H1 (cell line): Measurements from ENCODE around the gene TFCP2. TPM values are rescaled to one million over a fixed set of nuclear protein-coding genes. Genes with fewer than 3 reads are reported as not detected.

ENCODE experiments used
- CTCF ChIA-PET: fragments of 300-600 bp; sonication (Branson Sonifier 250); formaldehyde crosslinking; loops from one replicate; lab custom pipeline; 2021; ENCODE audit not compliant: partially characterized antibody; lab: Charles Lee
- POLR2A ChIA-PET: fragments of 300-600 bp; sonication (Branson Sonifier 250); formaldehyde crosslinking; loops from one replicate; lab custom pipeline; 2021; ENCODE audit warnings: inconsistent platforms; ENCODE audit not compliant: partially characterized antibody; lab: Charles Lee
- DNase-seq, 2 experiments: peaks; one replicate each; pipeline versions ENCODE4 v3.0.0 to v3.0.0-alpha.2; 2010 to 2022; ENCODE audit warnings: low spot score in 2 of 2, low read depth in 1 of 2, mixed read lengths in 1 of 2
- FAIRE-seq: peaks from 2 replicates; lab custom pipeline; 2011; peaks lifted over from hg19 to GRCh38; lab: Jason Lieb, UNC
- H2AFZ ChIP-seq: 2 replicates; pipeline ENCODE4 v1.8.1; 2012; ENCODE audit warnings: low read length, inconsistent platforms
- H2AK5ac ChIP-seq: 2 replicates; pipeline ENCODE4 v1.6.1; 2013; ENCODE audit warnings: low read depth, low read length
- H2BK120ac ChIP-seq: replicated peaks from 2 replicates; pipeline ENCODE3; 2013; ENCODE audit warnings: low read depth, low read length, inconsistent platforms
- H2BK12ac ChIP-seq: 2 replicates; pipeline ENCODE4 v1.6.1; 2013; ENCODE audit warnings: low read depth, low read length
- H2BK15ac ChIP-seq: 2 replicates; pipeline ENCODE4 v1.6.1; 2013; ENCODE audit warnings: low read length
- H2BK20ac ChIP-seq: 2 replicates; pipeline ENCODE4 v1.6.1; 2013; ENCODE audit warnings: low read length
- H2BK5ac ChIP-seq: 2 replicates; pipeline ENCODE4 v1.6.1; 2013; ENCODE audit warnings: low read depth, low read length
- H3K14ac ChIP-seq: 2 replicates; pipeline ENCODE4 v1.6.1; 2013; ENCODE audit warnings: inconsistent platforms; ENCODE audit not compliant: insufficient read length
- H3K18ac ChIP-seq: 2 replicates; pipeline ENCODE4 v1.6.1; 2013; ENCODE audit warnings: low read length; ENCODE audit errors: extremely low read depth
- H3K23ac ChIP-seq: 2 replicates; pipeline ENCODE4 v1.6.1; 2013; ENCODE audit warnings: inconsistent platforms; ENCODE audit not compliant: insufficient read length
- H3K23me2 ChIP-seq: 2 replicates; pipeline ENCODE4 v1.6.1; 2013; ENCODE audit warnings: low read depth, low read length
- H3K27ac ChIP-seq: 2 replicates; pipeline ENCODE4 v1.6.1; 2011; ENCODE audit warnings: low read depth, low read length, inconsistent platforms
- H3K27me3 ChIP-seq, 4 experiments: replicated peaks in 1 of 4; 1 replicate in 1 of 4; 2 replicates in 3 of 4; pipeline versions ENCODE4 v1.6.1 to v1.8.1; 2011 to 2013; ENCODE audit warnings: low read length in 3 of 4, mild to moderate bottlenecking in 3 of 4, inconsistent platforms in 2 of 4, mixed read lengths in 2 of 4, moderate library complexity in 1 of 4; ENCODE audit not compliant: control insufficient read depth in 3 of 4, insufficient read depth in 3 of 4; ENCODE audit errors: extremely low read depth in 1 of 4
- H3K36me3 ChIP-seq, 4 experiments: 2 replicates each; pipeline versions ENCODE4 v1.6.1 to v1.8.1; 2011 to 2013; ENCODE audit warnings: mild to moderate bottlenecking in 4 of 4, low read length in 3 of 4, moderate library complexity in 2 of 4, control low read depth in 1 of 4, inconsistent platforms in 1 of 4; ENCODE audit not compliant: insufficient read depth in 4 of 4, control insufficient read depth in 2 of 4
- H3K4ac ChIP-seq: replicated peaks from 2 replicates; pipeline ENCODE3; 2013; ENCODE audit warnings: low read length, low read depth, mixed read lengths, inconsistent platforms; ENCODE audit not compliant: insufficient read length
- H3K4me1 ChIP-seq, 4 experiments: replicated peaks in 1 of 4; 1 replicate in 1 of 4; 2 replicates in 3 of 4; pipeline versions ENCODE4 v1.6.1 to v1.8.1; 2011 to 2013; ENCODE audit warnings: low read length in 3 of 4, inconsistent platforms in 2 of 4, mixed read lengths in 1 of 4; ENCODE audit not compliant: insufficient read depth in 4 of 4, control insufficient read depth in 3 of 4
- H3K4me2 ChIP-seq, 2 experiments: 2 replicates each; pipeline versions ENCODE4 v1.6.1 to v1.8.1; 2011 to 2013; ENCODE audit warnings: low read depth in 2 of 2, low read length in 2 of 2, control low read depth in 1 of 2, inconsistent platforms in 1 of 2, mild to moderate bottlenecking in 1 of 2; ENCODE audit not compliant: insufficient read depth in 1 of 2
- H3K4me3 ChIP-seq, 4 experiments: fragments of 200-600, 300-600 bp in 1 of 4; sonication (generic), shearing (Covaris generic), sonication (Bioruptor Twin) in 1 of 4; 2 replicates each; pipeline versions ENCODE4 v1.5.1 to v1.8.1; 2011 to 2016; ENCODE audit warnings: low read length in 4 of 4, low read depth in 3 of 4, control low read depth in 2 of 4, inconsistent platforms in 2 of 4, mild to moderate bottlenecking in 2 of 4, mixed read lengths in 1 of 4, moderate library complexity in 1 of 4; ENCODE audit not compliant: insufficient read depth in 2 of 4; ENCODE audit errors: extremely low read depth in 1 of 4
- H3K56ac ChIP-seq: replicated peaks from 2 replicates; pipeline ENCODE3; 2013; ENCODE audit warnings: low read depth, mild to moderate bottlenecking, mixed read lengths, low read length, inconsistent platforms; ENCODE audit not compliant: insufficient read length
- H3K79me1 ChIP-seq: 2 replicates; pipeline ENCODE4 v1.6.1; 2013; ENCODE audit warnings: low read depth, low read length, control low read depth
- H3K79me2 ChIP-seq, 2 experiments: 2 replicates each; pipeline versions ENCODE4 v1.6.1 to v1.8.1; 2012 to 2013; ENCODE audit warnings: low read length in 2 of 2, mild to moderate bottlenecking in 2 of 2, inconsistent platforms in 1 of 2; ENCODE audit not compliant: insufficient read depth in 2 of 2, control insufficient read depth in 1 of 2
- H3K9ac ChIP-seq, 4 experiments: replicated peaks in 1 of 4; 1 replicate in 1 of 4; 2 replicates in 3 of 4; pipeline versions ENCODE4 v1.6.1 to v1.8.1; 2011 to 2013; ENCODE audit warnings: low read depth in 3 of 4, low read length in 3 of 4, control low read depth in 2 of 4, mild to moderate bottlenecking in 2 of 4, moderate library complexity in 2 of 4, inconsistent platforms in 1 of 4; ENCODE audit errors: extremely low read depth in 1 of 4
- H3K9me3 ChIP-seq, 2 experiments: 2 replicates each; pipeline versions ENCODE4 v1.6.1 to v1.8.1; 2012 to 2013; ENCODE audit warnings: mild to moderate bottlenecking in 2 of 2, moderate library complexity in 2 of 2, control low read depth in 1 of 2, inconsistent platforms in 1 of 2, low read depth in 1 of 2, low read length in 1 of 2, mixed read lengths in 1 of 2; ENCODE audit not compliant: insufficient read depth in 2 of 2
- H4K20me1 ChIP-seq, 2 experiments: replicated peaks in 1 of 2; 2 replicates each; pipeline versions ENCODE3 to v1.8.1; 2011 to 2013; ENCODE audit warnings: inconsistent platforms in 2 of 2, low read length in 2 of 2, mild to moderate bottlenecking in 1 of 2; ENCODE audit not compliant: insufficient read depth in 2 of 2, control insufficient read depth in 1 of 2
- H4K5ac ChIP-seq: 2 replicates; pipeline ENCODE4 v1.6.1; 2013; ENCODE audit warnings: low read length, low read depth, mixed read lengths, inconsistent platforms; ENCODE audit not compliant: insufficient read length
- H4K8ac ChIP-seq: 2 replicates; pipeline ENCODE4 v1.8.0; 2013; ENCODE audit warnings: mild to moderate bottlenecking, moderate library complexity, low read length, inconsistent platforms; ENCODE audit not compliant: insufficient read depth; ENCODE audit errors: extremely low read depth
- H4K91ac ChIP-seq: replicated peaks from 2 replicates; pipeline ENCODE3; 2013; ENCODE audit warnings: low read length, mixed read lengths, inconsistent platforms; ENCODE audit not compliant: insufficient read length
- CHD1 ChIP-seq: IDR thresholded peaks from 2 replicates; pipeline ENCODE4 v1.6.1; 2012; ENCODE audit warnings: low read depth, low read length, improper control_type of control experiment
- CREB1 ChIP-seq: IDR thresholded peaks from 2 replicates; pipeline ENCODE4 v1.6.1; 2012; ENCODE audit warnings: inconsistent platforms
- EP300 ChIP-seq, 2 experiments: IDR thresholded peaks; 1 replicate in 1 of 2; 2 replicates in 1 of 2; pipeline ENCODE4 v1.6.1; 2011 to 2012; ENCODE audit warnings: low read depth in 2 of 2, low read length in 2 of 2, mild to moderate bottlenecking in 2 of 2, borderline replicate concordance in 1 of 2, inconsistent platforms in 1 of 2, moderate library complexity in 1 of 2
- RNF2 ChIP-seq: fragments of 200-900, 300-1000 bp; sonication (generic); IDR thresholded peaks from 2 replicates; pipeline ENCODE4 v1.7.1; 2016; ENCODE audit warnings: borderline replicate concordance, low read depth, mild to moderate bottlenecking, antibody characterized with exemption, low read length; ENCODE audit not compliant: poor library complexity, severe bottlenecking; ENCODE audit errors: missing control alignments
- SRF ChIP-seq: IDR thresholded peaks from 2 replicates; pipeline ENCODE4 v1.6.1; 2011; ENCODE audit warnings: mild to moderate bottlenecking, low read depth, low read length, moderate library complexity
- TAF1 ChIP-seq: IDR thresholded peaks from 2 replicates; pipeline ENCODE4 v1.6.1; 2011; ENCODE audit warnings: mild to moderate bottlenecking, low read depth, low read length
- TBP ChIP-seq: IDR thresholded peaks from 2 replicates; pipeline ENCODE4 v1.6.1; 2011; ENCODE audit warnings: low read depth, low read length, improper control_type of control experiment
- WGBS, 2 experiments: shearing (Covaris generic) in 1 of 2; methylation state at CpG; one replicate each; pipeline versions ENCODE4 v1.1.6 to v1.1.7; 2013 to 2015; ENCODE audit warnings: low lambda C conversion rate in 2 of 2, mixed read lengths in 2 of 2, inconsistent platforms in 1 of 2, low coverage in 1 of 2, missing lambda C conversion rate in 1 of 2; ENCODE audit not compliant: insufficient replicate concordance in 2 of 2, insufficient coverage in 1 of 2, insufficient read length in 1 of 2; ENCODE audit errors: extremely low coverage in 1 of 2, missing lambda C conversion rate in 1 of 2; 5-methylcytosine and 5-hydroxymethylcytosine counted together
- polyA plus RNA-seq, 7 experiments: library from polyadenylated mRNA; depleted of rRNA in 3 of 7; stranded (reverse) in 5 of 7; unstranded in 2 of 7; fragments of >200 nt in 5 of 7; fragments of 200-250 nt in 2 of 7; gene quantifications; 1 replicate in 5 of 7; 2 replicates in 1 of 7; 4 replicates in 1 of 7; pipeline versions ENCODE4 v1.2.1 to v1.2.3, GENCODE V29; 2011 to 2013; ENCODE audit warnings: missing spikeins in 2 of 7, mixed read lengths in 2 of 7
- total RNA-seq: library from RNA; stranded (reverse); fragmentation: NEBNext Ultra II Directional; extraction: Animal tissue kit (Norgen Biotek cat#: 25700); gene quantifications from 2 replicates; pipeline ENCODE4 v1.2.1, GENCODE V29; 2021
- TF ChIP-seq, protein P1 (sequence below): IDR thresholded peaks from 2 replicates; pipeline ENCODE4 v1.6.1; 2011; ENCODE audit warnings: low read depth, mild to moderate bottlenecking, low read length; ENCODE audit not compliant: insufficient read depth

TFCP2 gene
- total and polyA plus RNA-seq, 2 of the 8 experiments (the other 6 are each of a cell fraction or from before 2014, with no cell fraction given): 19.8 to 49.2 TPM

DNA sequence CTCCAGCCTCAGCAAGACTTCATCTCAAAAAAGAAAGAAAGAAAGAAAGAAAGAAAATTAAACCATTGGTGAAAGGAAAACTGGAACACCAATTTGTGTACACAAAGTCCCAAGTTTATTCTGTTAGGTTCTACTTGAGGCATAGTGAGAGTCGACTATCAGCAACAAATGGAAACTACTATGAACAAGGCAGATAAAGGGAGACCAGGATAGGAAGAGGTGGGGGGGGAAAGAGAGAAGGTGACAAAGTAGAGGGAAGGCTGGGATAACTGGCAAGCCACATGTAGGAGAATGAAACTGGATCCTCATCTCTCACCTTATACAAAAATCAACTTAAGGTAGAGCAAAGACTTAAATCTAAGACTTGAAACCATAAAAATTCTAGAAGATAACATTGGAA, 25.6 kb downstream of the TFCP2 start:
- TF ChIP-seq EP300 (IDR thresholded peaks at IDR 0.05; ENCODE audit: borderline replicate concordance in 1 of 2, low read depth in 2 of 2, low read length in 2 of 2): no peak
- no peak for TF ChIP-seq TBP
- TF ChIP-seq, protein P1, sequence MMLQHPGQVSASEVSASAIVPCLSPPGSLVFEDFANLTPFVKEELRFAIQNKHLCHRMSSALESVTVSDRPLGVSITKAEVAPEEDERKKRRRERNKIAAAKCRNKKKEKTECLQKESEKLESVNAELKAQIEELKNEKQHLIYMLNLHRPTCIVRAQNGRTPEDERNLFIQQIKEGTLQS: no peak
- TF ChIP-seq CHD1: no peak
- TF ChIP-seq SRF: no peak
- TF ChIP-seq TAF1: no peak
- TF ChIP-seq CREB1: no peak
- no peak for TF ChIP-seq RNF2
- H3K27ac ChIP-seq: no peak overlapping the region
- no peaks in the 10 kb centered on the region; the same call in 1 of the 2 replicates for H3K23me2 ChIP-seq
- H3K4me2 ChIP-seq: no peak overlapping the region
- WGBS, 2 experiments: 81% methylated on average over 1 of the region's 1 CpG; no CpG with 5 or more reads in 1 of the 2 experiments
- no peak overlapping the region for H3K4me3 ChIP-seq
- H3K56ac ChIP-seq: no peak overlapping the region
- H4K8ac ChIP-seq: no peak overlapping the region
- H3K9me3 ChIP-seq: no peaks in the 10 kb centered on the region
- H2BK20ac ChIP-seq: no peak overlapping the region
- H4K91ac ChIP-seq: no peak overlapping the region
- no peak for FAIRE-seq
- H2BK12ac ChIP-seq: no peak overlapping the region
- H2BK5ac ChIP-seq: no peak overlapping the region
- H2AFZ ChIP-seq: no peak overlapping the region
- no peak overlapping the region for H3K14ac ChIP-seq
- H3K9ac ChIP-seq: no peak overlapping the region
- H3K79me1 ChIP-seq: no peaks in the 10 kb centered on the region; the same call in 1 of the 2 replicates
- no peaks in the 10 kb centered on the region for H3K36me3 ChIP-seq
- peaks cover 0 to 68% of the 10 kb centered on the region in 2 experiments; a peak in 2 of 4 replicates for H3K79me2 ChIP-seq
- no peaks in the 10 kb centered on the region for H3K27me3 ChIP-seq
- H3K23ac ChIP-seq: no peak overlapping the region
- CTCF ChIA-PET: no interaction called here
- no peak for DNase-seq
- POLR2A ChIA-PET: no interaction called here
- H3K4ac ChIP-seq: no peak overlapping the region
- no peak overlapping the region for H3K18ac ChIP-seq
- no peak overlapping the region for H2BK15ac ChIP-seq
- no peak overlapping the region for H2BK120ac ChIP-seq
- H4K20me1 ChIP-seq: peaks cover 0 to 3% of the 10 kb centered on the region in 2 experiments
- H4K5ac ChIP-seq: no peak overlapping the region
- H3K4me1 ChIP-seq: no peaks in the 10 kb centered on the region
- no peak overlapping the region for H2AK5ac ChIP-seq
